Activated T-cell treated with anti-CD3 and anti-CD28 coated beads for 1 hour (primary cell): ENCODE results near the gene TRRAP.

ENCODE experiments used
- DNase-seq: peaks from one replicate; pipeline ENCODE4 v3.0.0-alpha.2; 2020; ENCODE audit warnings: low read depth

Gene TRRAP

DNA sequence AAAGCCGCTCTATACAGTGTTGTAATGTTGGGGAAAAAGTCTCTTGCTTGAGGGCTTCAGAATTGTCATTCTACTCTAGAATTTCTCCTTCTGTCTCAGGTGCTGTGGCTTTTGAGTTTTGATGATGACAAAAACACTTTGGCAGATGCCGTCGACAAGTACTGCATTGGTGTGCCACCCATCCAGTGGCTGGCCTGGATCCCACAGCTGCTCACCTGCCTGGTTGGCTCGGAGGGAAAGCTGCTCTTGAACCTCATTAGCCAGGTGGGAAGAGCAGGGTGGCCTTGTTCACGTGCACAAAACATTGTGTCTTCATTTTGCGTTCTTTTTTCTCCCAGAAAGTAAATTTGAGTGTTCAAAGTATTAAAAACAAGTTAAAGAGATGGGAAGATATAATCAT, 112.0 kb downstream of the TRRAP start:
- no peak for DNase-seq

DNA sequence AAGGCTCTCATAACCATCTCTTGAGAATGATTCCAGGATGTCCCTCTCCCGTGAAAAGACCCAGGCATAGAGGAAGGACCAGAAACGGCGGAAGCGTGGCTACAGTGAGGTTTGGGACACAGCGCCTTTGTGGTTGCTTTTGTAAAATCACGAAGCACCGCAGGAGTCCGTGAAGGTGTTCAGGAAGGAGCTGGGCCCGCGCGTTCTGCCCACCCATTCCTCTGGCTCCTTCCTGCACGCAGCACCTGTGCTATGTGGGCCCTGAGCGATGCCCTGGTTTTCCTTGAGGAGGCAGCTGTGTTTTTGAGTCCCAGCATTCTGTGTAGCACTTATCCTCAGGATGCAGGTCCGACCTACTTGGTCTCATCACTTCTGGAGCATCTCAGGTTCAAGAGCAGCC, 112.8 kb downstream of the TRRAP start:
- no peak for DNase-seq

DNA sequence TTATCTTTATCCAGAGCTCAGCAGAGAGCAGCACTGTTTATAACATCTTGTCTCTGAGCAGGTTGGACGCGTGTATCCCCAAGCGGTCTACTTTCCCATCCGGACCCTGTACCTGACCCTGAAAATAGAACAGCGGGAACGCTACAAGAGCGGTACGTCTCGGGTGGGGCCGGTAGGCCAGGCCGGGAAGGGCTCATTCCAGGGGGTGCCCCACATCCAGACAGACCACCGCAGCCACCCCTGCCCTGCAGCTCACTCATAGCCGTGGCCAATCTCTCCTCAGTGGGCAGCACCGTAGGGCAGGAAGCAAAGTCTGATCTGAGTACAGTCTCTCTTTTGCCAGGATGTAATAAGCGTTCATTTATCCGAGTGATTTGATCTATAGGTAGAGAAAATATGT, 113.7 kb downstream of the TRRAP start:
- no peak for DNase-seq

DNA sequence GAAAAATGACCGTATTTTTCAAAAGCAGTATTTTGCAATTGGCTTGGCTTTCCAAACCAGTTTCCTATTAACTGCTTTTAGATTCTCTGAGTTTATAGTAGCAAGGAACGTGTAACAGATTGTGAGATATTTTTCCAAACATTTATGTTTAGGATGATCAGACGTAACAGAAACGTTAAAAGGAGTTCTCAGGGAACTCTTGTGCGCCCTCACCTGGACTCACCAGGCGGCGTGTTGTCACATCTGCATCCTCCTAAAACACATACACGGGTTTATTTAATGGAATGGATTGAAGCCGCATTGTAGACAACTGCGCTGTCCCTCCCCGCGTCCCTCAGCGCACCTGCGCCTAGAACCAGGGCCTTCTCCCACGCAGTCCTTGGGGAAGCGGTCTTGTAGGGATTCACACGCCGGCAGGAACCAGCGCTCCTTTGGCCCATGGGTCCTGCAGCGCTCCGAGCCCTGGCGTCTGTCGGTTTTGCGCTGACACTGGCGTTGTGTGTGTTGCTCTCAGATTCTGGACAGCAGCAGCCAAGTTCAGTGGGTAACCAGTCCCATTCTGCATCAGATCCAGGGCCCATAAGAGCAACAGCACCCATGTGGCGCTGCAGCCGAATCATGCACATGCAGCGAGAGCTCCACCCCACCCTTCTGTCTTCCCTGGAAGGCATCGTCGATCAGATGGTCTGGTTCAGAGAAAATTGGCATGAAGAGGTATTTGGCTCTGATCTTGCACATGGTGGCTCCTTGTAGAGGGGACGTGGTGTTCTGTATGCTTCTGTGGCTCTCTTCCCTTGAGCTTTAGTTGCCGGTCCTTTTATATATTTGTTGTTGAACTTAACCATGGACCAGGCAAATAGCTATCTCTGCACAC, 114.9 kb downstream of the TRRAP start:
- DNase-seq = no peak

DNA sequence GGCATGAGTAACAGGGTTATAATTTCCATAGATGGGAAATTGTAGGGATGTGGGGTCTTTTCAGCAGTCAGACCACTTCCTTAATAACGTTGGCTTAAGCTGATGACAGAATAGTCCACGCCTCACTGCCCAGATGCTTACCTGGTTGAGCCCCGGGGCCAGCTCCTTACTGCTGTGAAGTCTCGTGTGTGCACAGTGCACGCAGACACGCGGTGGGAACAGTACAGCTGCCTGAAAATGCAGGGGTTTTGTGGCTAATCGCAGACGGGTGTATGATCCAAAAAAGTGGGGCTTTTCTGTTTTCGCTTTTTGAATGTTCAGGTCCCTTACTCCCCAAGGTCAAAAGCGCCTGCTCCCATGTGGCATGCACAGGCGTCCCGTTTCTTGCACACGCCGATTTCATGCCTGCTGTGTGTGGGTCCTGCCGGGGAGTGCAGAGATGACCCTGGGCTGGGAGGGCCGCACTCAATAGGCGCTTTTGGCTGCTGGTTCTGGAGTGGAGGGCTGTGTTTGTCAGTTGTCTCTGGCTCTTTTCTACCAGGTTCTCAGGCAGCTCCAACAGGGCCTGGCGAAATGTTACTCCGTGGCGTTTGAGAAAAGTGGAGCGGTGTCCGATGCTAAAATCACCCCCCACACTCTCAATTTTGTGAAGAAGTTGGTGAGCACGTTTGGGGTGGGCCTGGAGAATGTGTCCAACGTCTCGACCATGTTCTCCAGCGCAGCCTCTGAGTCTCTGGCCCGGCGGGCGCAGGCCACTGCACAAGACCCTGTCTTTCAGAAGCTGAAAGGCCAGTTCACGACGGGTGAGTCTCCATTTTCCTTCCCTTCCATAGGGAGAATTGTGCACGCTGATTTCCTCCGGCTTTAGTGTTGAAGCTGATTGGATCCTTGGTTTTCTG, 116.0 kb downstream of the TRRAP start:
- DNase-seq = no peak

DNA sequence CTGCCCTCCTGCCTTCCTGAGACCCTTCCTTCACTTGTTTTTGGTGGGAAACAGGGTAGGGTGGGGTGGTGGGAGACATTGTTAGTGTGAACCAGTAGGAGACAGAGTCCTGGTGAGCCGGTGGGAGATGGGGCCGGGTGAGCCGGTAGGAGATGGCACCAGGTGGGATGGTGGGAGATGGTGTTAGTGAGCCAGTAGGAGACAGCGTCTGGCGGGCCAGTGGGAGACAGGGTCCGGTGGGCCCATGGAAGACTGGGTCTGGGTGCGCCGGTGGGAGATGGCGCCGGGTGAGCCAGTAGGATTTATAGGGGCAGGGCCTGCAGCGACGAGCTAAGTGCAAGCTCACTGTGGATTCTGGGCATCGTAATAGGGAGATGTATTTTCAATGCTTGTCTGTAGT, 116.8 kb downstream of the TRRAP start:
- no peak for DNase-seq

DNA sequence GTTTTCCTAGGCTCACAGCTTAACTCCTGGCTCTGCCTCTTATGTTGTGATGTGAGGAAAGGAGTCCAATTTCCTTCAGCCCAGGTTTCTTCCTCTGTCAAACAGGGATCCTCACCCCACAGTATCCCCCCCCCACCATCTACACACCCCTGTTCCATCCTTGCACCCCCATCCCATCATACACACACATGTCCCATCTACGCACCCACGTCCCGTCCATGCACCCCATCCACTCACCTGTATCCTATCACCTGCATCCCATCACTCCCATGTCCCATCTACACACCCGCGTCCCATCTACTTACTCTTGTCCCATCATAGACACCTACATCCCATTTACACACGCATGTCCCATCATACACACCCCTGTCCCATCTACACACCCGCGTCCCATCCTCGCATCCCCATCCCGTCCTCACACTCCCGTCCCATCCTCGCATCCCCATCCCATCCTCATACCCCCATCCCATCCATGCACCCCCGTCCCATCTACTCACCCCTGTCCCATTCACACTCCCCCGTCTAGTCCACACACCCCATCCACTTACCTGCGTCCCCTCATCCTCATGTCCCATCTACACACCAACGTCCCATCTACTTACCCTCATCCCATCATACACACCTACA, 117.3 kb downstream of the TRRAP start:
- DNase-seq = no peak

DNA sequence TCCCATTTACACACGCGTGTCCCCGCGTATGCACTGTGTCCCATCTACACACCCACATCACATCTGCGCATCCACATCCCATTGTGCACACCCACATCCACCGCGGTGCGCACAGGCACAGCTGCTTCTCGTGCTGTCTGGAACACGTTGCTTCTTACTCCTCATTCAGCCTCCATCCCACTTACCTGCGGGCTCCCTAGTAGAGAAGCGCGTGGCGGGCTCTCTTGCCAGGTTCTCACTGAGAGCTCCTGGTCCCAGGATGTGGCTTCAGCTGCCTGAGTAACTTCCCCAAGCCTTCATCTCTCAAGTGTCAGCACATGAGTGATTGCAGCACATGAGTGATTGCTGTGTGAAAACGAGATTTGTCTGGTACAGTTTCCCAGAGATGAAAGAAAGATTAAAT, 117.8 kb downstream of the TRRAP start:
- no peak for DNase-seq

DNA sequence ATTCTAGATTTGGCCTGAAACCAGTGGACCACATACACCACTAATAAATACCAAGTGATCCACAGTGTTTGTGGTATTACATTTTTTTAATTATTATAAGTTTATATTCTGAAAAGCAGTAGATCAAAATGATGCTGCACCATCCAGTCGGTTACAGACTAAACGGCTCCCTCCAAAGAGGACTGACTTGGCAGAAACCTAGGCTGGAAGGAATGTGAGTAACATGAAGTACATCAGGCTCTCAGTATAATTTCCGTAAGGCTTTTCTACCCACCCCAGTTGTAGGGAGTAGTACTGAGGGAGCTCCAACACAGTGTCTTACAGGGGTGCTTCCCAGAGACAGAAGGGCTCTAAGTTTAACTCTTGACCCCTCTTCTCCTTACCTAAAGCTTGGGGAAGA, 119.5 kb downstream of the TRRAP start:
- no peak for DNase-seq

DNA sequence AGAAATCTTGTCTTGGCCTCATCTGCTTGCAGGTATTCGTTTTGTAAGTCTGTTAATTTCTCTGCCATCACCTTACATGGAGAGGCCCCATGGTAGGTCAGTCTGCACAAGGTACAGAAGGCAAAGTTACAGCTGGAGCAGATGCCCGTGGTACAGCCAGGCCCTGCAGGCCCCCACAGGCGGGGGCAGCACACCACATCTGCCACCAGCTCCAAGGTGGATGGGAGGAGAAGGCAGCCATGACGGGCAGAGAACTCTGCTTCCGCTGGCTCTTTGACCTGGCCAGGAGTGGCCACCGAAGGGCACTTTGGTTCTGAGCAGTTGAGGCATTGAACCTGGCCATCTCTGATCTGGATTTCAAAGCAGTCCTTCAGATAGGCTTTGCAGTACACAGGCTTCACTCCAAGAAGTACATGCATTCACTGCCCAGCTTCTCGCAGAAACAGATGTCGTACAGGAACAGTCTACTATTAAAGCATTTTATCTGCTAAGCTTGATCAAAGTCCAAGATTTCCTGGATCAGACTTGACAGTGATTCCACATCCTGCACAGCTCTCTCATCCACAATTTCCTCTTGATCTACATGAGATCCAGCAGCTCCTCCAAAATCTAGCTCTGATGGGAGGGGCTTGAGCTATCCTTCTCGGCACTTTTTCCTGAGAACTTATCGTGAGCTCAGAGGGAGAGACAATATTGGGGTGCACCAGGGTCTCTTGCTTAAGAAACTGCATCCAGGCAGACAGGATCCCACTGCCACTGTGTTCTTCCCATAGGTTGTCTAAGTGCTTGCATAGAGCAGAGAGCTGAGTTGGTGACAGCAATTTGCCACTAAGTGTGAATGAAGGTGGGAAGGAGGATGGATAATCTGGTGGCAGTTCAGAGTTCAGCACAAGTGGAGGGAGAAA, 120.7 kb downstream of the TRRAP start:
- no peak for DNase-seq

DNA sequence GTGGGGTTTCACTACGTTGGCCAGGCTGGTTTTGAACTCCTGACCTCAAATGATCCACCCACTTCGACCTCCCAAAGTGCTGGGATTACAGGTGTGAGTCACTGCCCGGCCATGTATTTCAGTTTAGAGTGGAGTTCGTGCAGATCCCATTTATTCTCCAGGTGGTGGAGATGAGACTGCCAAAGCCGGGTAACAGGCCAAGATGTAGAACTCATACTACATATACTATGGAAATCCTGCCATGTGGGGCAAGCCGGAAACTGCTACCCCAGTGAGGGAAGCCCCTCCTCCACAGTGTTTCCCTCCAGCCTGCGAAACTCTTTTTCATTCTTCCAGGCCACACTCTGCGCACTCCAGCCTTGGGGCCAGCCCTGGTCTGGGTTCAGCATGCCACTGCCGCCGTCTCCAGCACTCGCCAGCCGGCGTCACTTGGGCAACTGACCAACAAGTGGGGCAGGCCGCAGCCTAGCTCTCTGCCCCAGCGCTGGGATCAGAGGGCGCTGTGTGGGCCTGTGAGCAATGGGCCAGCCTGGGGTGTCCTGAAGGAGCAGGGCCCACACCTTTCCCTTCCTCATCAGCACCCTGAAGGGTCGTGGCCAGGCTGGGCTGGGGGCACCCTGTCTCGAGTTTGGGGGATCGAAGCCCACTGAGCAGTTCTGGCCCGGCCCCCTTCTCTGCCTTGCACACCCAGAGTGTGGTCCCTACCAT, 122.0 kb downstream of the TRRAP start:
- DNase-seq = no peak

DNA sequence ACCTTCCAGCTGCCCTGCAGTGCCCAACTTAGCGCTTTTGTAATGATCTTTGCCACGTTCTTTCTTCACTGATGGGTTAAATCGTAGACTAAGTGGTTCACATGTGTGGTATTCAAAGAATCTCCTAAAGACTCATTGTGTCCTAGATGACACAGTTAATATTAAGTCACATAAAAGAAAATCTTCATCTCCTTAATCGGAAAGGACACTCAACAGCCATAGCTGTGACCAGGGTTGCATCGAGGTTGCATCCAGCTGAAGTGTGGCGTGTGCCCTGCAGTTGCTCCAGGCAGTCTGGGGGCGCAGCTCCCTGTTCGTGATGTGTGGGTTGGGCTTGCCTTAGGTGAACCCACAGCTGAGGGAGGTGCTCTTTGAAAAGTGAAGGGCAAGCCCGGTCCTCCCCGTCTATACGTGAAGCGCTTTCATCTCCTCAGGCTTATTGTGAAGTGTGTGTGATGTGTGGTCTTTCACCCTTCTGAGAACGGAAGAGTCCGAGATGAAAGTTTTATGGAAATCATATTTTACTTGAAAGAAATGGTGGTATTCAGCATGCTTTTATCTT, 122.7 kb downstream of the TRRAP start:
- DNase-seq = no peak

DNA sequence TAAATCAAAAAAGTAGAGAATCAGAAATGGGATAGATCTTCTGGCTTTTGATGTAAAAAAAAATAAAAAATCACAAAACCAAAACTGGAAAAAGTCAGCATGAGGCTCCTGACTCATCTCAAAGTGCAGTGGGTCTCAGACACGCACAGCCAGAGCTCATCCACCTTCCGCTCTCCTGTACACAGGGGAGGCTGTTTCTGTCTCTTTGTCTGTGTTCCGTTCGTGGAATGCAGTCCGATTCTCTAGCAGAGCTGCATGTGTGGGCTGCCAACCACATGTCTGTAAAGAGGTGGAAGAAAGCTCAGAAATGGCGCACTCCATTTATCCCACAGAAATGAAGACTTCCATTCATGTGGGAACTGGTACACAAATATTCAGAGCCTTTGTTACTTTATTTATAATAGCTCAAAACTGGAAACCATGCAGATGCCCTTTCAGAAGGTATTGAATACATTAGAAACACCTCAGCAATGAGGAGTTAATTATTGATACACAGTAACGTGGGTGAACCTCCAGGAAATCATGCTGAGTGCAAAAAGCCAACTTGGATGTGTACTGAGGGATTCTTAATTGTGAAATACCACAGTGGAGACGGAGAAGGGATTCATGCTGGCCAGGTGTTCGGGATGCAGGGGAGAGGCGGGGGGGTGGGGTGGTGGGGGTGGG, 123.3 kb downstream of the TRRAP start:
- DNase-seq = no peak

DNA sequence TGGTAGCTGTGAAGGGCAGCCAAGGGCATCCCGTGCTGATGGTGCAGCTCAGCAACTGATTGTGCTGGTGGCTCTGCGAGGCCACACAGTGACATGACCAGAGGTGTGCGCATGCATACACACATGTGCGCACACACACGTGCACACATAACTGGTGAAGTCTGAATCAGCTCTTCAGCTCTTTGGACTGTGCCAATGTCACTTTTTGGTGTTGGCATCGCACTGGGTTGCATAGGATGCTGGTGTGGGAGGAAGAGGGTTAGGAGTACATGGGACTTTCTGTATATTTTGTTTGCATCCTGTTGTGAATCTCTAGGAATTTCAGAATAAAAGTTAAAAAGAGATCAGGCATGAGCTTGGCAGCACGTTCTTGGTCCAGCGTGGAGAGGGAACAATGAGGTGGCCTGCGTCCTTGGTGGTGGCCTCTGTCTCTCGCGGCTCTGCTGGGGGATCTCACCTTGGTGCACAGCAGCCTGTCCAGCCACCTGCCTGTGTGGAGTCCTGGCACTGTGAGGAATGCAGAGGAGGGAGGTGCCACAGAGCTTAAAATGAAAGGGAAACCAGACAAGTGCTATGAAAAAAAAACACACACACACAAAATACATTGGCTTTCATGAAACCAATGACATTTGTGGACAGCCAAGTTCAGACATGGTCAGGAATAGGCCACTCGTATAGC, 124.0 kb downstream of the TRRAP start:
- DNase-seq = no peak

DNA sequence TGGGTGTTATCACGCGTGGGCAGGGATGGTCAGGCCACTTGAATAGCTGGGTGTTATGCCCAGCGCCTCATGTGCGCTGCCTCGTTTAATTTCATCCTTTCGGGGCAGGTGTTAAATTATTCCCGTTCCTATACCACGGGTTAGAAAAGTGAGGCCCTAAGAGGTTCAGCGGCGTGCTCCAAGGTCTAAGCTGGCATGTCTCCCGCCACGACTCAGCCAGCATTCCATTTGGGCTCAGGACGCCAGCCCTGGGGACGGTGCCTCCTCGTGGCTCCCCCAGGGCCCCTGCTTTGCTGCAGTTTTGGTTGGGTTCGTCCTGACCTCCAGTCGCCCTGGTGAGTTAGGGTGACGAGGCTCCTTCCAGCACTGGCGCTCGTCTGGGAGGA, 124.5 kb downstream of the TRRAP start:
- DNase-seq = no peak

DNA sequence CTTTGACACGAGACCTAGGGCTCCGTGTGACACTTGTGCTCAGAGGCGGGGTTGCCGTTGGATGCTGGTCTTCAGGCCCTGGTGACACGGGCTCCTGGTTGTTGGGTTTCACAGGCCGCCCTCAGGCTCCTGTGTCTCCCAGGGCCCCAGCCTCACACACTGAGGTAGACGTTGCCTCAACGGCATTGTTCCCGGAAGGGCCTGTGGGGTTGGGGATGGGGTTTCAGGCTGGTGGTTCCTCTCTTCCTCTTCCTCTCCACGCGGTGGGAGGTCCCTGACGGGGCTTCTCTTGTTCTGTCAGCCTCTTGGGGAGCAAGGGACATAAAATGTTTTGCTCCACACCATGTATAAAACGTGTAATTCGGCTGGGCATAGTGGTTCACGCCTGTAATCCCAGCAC, 125.1 kb downstream of the TRRAP start:
- no peak for DNase-seq

DNA sequence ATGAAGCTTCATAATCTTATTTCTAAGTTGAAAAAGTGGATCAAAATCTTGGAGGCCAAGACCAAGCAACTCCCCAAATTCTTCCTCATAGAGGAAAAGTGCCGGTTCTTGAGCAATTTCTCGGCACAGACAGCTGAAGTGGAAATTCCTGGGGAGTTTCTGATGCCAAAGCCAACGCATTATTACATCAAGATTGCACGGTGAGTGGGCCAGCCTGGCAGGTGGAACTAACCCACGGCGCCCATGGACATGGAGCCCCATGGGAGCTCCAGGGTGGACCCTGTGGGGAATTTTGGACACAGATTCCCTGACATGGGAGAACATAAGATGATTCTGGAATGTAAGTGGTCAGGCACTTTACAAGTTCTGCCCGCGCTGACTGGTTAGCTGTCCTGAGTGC, 125.9 kb downstream of the TRRAP start:
- DNase-seq = no peak

DNA sequence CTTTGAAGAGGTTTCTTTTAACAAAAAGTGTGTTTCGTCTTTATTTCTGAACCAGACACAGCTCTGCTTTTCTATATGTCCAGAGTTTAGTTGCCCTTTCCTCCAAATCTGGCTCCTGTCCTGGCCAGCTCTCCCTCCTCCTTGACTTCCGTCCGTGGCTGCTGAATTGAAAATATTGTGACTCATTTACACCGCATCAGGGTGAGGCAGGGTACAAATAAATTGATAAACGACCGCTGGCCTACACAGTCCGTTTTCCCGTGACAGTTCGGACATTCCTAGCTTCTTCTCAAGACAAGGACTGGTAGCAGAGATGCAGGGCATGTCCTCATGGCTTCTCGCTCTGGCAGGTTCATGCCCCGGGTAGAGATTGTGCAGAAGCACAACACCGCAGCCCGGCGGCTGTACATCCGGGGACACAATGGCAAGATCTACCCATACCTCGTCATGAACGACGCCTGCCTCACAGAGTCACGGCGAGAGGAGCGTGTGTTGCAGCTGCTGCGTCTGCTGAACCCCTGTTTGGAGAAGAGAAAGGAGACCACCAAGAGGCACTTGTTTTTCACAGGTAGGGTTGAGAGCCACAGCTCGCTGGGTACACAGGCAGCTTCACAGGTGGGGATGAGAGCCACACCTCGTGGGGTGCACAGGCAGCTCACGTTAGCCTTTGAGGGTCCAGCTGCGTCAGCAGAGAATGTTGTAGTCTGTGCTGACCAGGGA, 126.6 kb downstream of the TRRAP start:
- no peak for DNase-seq

DNA sequence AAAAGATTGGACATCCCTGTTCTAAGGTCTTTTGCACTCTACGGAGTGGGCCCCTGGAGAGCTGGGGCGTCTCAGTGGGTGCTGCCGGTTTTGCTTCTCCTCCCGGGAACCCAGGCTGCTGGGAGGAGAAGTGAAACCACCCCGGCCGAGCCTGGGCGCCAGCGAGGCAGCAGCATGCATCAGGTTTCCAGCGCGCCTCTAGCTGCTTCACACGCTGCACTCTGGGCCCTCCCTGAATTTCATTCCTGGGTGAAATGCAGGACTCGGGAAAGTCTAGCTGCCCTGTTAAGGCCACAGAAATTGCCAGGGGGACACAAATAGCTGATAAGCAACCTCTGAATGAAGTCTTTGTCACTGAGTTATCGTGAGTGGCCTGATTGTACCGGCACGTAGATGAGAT, 127.4 kb downstream of the TRRAP start:
- no peak for DNase-seq
